HEK293 (cell line): ENCODE data around the gene SLAMF8.
A peak's percentile ranks its signal among the peaks of the same experiment; 100 is the strongest.

Experiments
- GLIS2 ChIP-seq: fragments of 450-650 bp; formaldehyde crosslinking; IDR thresholded peaks from 2 replicates; pipeline ENCODE4 v1.5.1; 2016; ENCODE audit warnings: missing biosample characterization, missing genetic modification characterization
- RBAK ChIP-seq: fragments of 450-650 bp; formaldehyde crosslinking; IDR thresholded peaks from 2 replicates; pipeline ENCODE4 v1.5.1; 2016; ENCODE audit warnings: missing biosample characterization, missing genetic modification characterization
- SP2 ChIP-seq: fragments of 450-650 bp; formaldehyde crosslinking; IDR thresholded peaks from 2 replicates; pipeline ENCODE4 v1.5.1; 2016; ENCODE audit warnings: missing biosample characterization, missing genetic modification characterization
- SP3 ChIP-seq: fragments of 450-650 bp; formaldehyde crosslinking; IDR thresholded peaks from 2 replicates; pipeline ENCODE4 v1.5.1; 2016; ENCODE audit warnings: missing biosample characterization, missing genetic modification characterization
- ZBTB17 ChIP-seq: fragments of 450-650 bp; formaldehyde crosslinking; IDR thresholded peaks from 2 replicates; pipeline ENCODE4 v1.5.1; 2016; ENCODE audit warnings: missing biosample characterization, missing genetic modification characterization
- ZBTB20 ChIP-seq: fragments of 450-650 bp; formaldehyde crosslinking; IDR thresholded peaks from 2 replicates; pipeline ENCODE4 v1.5.1; 2016; ENCODE audit warnings: missing biosample characterization, missing genetic modification characterization
- ZBTB48 ChIP-seq: fragments of 450-650 bp; formaldehyde crosslinking; IDR thresholded peaks from 2 replicates; pipeline ENCODE4 v1.5.1; 2016; ENCODE audit warnings: missing biosample characterization, missing genetic modification characterization
- ZFP41 ChIP-seq: fragments of 450-650 bp; formaldehyde crosslinking; IDR thresholded peaks from 2 replicates; pipeline ENCODE4 v1.5.1; 2016; ENCODE audit warnings: missing biosample characterization, missing genetic modification characterization, borderline replicate concordance
- ZNF112 ChIP-seq: fragments of 450-650 bp; formaldehyde crosslinking; IDR thresholded peaks from 2 replicates; pipeline ENCODE4 v1.5.0; 2017; ENCODE audit warnings: missing biosample characterization, missing genetic modification characterization
- ZNF132 ChIP-seq: fragments of 450-650 bp; formaldehyde crosslinking; IDR thresholded peaks from 2 replicates; pipeline ENCODE4 v1.5.1; 2017; ENCODE audit warnings: missing biosample characterization, missing genetic modification characterization, borderline replicate concordance
- ZNF239 ChIP-seq: fragments of 450-650 bp; formaldehyde crosslinking; IDR thresholded peaks from 2 replicates; pipeline ENCODE4 v1.5.1; 2016; ENCODE audit warnings: missing biosample characterization, missing genetic modification characterization
- ZNF248 ChIP-seq: fragments of 450-650 bp; formaldehyde crosslinking; IDR thresholded peaks from 2 replicates; pipeline ENCODE4 v1.5.1; 2017; ENCODE audit warnings: missing biosample characterization, missing genetic modification characterization
- ZNF391 ChIP-seq: fragments of 450-650 bp; formaldehyde crosslinking; IDR thresholded peaks from 2 replicates; pipeline ENCODE4 v1.5.1; 2016; ENCODE audit warnings: low read depth, missing biosample characterization, missing genetic modification characterization, borderline replicate concordance
- ZNF416 ChIP-seq: fragments of 450-650 bp; formaldehyde crosslinking; IDR thresholded peaks from 2 replicates; pipeline ENCODE4 v1.5.1; 2016; ENCODE audit warnings: missing biosample characterization, missing genetic modification characterization
- ZNF600 ChIP-seq: fragments of 450-650 bp; formaldehyde crosslinking; IDR thresholded peaks from 2 replicates; pipeline ENCODE4 v1.5.1; 2016; ENCODE audit warnings: missing biosample characterization, missing genetic modification characterization
- ZNF830 ChIP-seq: fragments of 450-650 bp; IDR thresholded peaks from 2 replicates; pipeline ENCODE4 v1.5.0; 2018; ENCODE audit warnings: missing biosample characterization, missing genetic modification characterization, low read depth, mild to moderate bottlenecking, moderate library complexity
- ZNF837 ChIP-seq: fragments of 450-650 bp; formaldehyde crosslinking; IDR thresholded peaks from 2 replicates; pipeline ENCODE4 v1.5.1; 2016; ENCODE audit warnings: missing biosample characterization, missing genetic modification characterization
- TF ChIP-seq, protein P1 (sequence below): fragments of 450-650 bp; formaldehyde crosslinking; IDR thresholded peaks from 2 replicates; pipeline ENCODE4 v1.5.1; 2016; ENCODE audit warnings: missing biosample characterization, missing genetic modification characterization, low read depth
- TF ChIP-seq, protein P2 (sequence below): sonication (generic); formaldehyde crosslinking; IDR thresholded peaks from 2 replicates; pipeline ENCODE4 v1.8.1; 2022; ENCODE audit warnings: mild to moderate bottlenecking, moderate library complexity, missing genetic modification reagents
- TF ChIP-seq, protein P3 (sequence below): fragments of 450-650 bp; formaldehyde crosslinking; IDR thresholded peaks from 2 replicates; pipeline ENCODE4 v1.5.1; 2017; ENCODE audit warnings: missing biosample characterization, missing genetic modification characterization
- TF ChIP-seq, protein P4 (sequence below): fragments of 450-650 bp; formaldehyde crosslinking; IDR thresholded peaks from 2 replicates; pipeline ENCODE4 v1.5.1; 2016; ENCODE audit warnings: missing biosample characterization, missing genetic modification characterization
- TF ChIP-seq, protein P5 (sequence below): fragments of 450-650 bp; IDR thresholded peaks from 2 replicates; pipeline ENCODE4 v1.5.1; 2018; ENCODE audit warnings: missing biosample characterization, mild to moderate bottlenecking, missing genetic modification characterization
- TF ChIP-seq, protein P6 (sequence below): fragments of 450-650 bp; formaldehyde crosslinking; IDR thresholded peaks from 2 replicates; pipeline ENCODE4 v1.5.1; 2016; ENCODE audit warnings: missing biosample characterization, missing genetic modification characterization
- TF ChIP-seq, protein P7 (sequence below): fragments of 450-650 bp; formaldehyde crosslinking; IDR thresholded peaks from 2 replicates; pipeline ENCODE4 v1.5.1; 2017; ENCODE audit warnings: missing biosample characterization, missing genetic modification characterization

The SLAMF8 gene

DNA sequence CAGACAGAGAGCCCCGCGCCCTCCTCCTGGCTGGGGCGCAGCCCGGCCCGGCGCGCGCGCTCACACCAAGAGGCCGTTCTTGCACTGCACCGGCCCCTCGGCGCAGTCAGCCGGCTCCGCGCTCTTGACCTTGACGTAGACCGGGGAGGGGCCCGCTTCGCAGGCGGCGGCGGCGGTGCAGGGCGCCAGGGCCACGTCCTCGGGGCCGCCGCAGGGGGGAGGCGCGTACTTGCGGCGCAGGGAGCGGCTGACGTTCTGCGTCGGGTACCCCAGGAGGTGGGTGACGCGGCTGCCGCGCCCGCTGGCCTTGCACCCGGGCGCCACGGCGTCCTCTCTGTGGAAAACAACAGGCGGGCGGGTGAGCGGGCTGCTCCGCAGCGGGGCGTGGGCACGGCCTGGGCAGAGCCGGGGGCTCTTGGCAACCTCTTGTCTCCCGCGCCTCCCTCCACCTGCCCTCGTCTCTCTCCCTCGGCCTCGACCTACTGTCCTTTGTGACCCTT is 28.1 kb downstream of the SLAMF8 start (continued):
- TF ChIP-seq, protein P1, sequence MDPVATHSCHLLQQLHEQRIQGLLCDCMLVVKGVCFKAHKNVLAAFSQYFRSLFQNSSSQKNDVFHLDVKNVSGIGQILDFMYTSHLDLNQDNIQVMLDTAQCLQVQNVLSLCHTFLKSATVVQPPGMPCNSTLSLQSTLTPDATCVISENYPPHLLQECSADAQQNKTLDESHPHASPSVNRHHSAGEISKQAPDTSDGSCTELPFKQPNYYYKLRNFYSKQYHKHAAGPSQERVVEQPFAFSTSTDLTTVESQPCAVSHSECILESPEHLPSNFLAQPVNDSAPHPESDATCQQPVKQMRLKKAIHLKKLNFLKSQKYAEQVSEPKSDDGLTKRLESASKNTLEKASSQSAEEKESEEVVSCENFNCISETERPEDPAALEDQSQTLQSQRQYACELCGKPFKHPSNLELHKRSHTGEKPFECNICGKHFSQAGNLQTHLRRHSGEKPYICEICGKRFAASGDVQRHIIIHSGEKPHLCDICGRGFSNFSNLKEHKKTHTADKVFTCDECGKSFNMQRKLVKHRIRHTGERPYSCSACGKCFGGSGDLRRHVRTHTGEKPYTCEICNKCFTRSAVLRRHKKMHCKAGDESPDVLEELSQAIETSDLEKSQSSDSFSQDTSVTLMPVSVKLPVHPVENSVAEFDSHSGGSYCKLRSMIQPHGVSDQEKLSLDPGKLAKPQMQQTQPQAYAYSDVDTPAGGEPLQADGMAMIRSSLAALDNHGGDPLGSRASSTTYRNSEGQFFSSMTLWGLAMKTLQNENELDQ (tag by site-specific recombination), result no peak
- TF ChIP-seq, protein P2, sequence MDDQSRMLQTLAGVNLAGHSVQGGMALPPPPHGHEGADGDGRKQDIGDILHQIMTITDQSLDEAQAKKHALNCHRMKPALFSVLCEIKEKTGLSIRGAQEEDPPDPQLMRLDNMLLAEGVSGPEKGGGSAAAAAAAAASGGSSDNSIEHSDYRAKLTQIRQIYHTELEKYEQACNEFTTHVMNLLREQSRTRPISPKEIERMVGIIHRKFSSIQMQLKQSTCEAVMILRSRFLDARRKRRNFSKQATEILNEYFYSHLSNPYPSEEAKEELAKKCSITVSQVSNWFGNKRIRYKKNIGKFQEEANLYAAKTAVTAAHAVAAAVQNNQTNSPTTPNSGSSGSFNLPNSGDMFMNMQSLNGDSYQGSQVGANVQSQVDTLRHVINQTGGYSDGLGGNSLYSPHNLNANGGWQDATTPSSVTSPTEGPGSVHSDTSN (CRISPR knock-in tag), result 0 out of 2 replicates have a peak, but pooled peaks have one; percentile 3
- peak; percentile 19 for TF ChIP-seq SP2 (tag by site-specific recombination)
- TF ChIP-seq ZBTB17 (tag by site-specific recombination), result no peak
- TF ChIP-seq ZNF132 (tag by site-specific recombination), result no peak
- TF ChIP-seq ZNF239 (tag by site-specific recombination), result no peak
- peak; percentile 69 for TF ChIP-seq GLIS2 (tag by site-specific recombination)
- TF ChIP-seq SP3 (tag by site-specific recombination), result no peak
- no peak for TF ChIP-seq ZFP41
- no peak for TF ChIP-seq RBAK (tag by site-specific recombination)
- no peak for TF ChIP-seq ZNF416
- TF ChIP-seq ZBTB48 (tag by site-specific recombination), result peak; percentile 27; the same call in 1 of the 2 replicates
- TF ChIP-seq ZNF248, result no peak
- TF ChIP-seq, protein P3, sequence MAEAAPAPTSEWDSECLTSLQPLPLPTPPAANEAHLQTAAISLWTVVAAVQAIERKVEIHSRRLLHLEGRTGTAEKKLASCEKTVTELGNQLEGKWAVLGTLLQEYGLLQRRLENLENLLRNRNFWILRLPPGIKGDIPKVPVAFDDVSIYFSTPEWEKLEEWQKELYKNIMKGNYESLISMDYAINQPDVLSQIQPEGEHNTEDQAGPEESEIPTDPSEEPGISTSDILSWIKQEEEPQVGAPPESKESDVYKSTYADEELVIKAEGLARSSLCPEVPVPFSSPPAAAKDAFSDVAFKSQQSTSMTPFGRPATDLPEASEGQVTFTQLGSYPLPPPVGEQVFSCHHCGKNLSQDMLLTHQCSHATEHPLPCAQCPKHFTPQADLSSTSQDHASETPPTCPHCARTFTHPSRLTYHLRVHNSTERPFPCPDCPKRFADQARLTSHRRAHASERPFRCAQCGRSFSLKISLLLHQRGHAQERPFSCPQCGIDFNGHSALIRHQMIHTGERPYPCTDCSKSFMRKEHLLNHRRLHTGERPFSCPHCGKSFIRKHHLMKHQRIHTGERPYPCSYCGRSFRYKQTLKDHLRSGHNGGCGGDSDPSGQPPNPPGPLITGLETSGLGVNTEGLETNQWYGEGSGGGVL (tag by site-specific recombination), result peak; percentile 42; the same call in 1 of the 2 replicates
- TF ChIP-seq ZNF391 (tag by site-specific recombination), result no peak
- TF ChIP-seq, protein P4, sequence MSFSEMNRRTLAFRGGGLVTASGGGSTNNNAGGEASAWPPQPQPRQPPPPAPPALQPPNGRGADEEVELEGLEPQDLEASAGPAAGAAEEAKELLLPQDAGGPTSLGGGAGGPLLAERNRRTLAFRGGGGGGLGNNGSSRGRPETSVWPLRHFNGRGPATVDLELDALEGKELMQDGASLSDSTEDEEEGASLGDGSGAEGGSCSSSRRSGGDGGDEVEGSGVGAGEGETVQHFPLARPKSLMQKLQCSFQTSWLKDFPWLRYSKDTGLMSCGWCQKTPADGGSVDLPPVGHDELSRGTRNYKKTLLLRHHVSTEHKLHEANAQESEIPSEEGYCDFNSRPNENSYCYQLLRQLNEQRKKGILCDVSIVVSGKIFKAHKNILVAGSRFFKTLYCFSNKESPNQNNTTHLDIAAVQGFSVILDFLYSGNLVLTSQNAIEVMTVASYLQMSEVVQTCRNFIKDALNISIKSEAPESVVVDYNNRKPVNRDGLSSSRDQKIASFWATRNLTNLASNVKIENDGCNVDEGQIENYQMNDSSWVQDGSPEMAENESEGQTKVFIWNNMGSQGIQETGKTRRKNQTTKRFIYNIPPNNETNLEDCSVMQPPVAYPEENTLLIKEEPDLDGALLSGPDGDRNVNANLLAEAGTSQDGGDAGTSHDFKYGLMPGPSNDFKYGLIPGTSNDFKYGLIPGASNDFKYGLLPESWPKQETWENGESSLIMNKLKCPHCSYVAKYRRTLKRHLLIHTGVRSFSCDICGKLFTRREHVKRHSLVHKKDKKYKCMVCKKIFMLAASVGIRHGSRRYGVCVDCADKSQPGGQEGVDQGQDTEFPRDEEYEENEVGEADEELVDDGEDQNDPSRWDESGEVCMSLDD (tag by site-specific recombination), result 0 out of 2 replicates have a peak, but pooled peaks have one; percentile 17
- TF ChIP-seq ZBTB20, result peak; percentile 64
- TF ChIP-seq ZNF830 (tag by site-specific recombination), result no peak
- no peak for TF ChIP-seq ZNF837 (tag by site-specific recombination)
- TF ChIP-seq, protein P5, sequence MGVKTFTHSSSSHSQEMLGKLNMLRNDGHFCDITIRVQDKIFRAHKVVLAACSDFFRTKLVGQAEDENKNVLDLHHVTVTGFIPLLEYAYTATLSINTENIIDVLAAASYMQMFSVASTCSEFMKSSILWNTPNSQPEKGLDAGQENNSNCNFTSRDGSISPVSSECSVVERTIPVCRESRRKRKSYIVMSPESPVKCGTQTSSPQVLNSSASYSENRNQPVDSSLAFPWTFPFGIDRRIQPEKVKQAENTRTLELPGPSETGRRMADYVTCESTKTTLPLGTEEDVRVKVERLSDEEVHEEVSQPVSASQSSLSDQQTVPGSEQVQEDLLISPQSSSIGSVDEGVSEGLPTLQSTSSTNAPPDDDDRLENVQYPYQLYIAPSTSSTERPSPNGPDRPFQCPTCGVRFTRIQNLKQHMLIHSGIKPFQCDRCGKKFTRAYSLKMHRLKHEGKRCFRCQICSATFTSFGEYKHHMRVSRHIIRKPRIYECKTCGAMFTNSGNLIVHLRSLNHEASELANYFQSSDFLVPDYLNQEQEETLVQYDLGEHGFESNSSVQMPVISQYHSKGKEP, result 0 out of 2 replicates have a peak, but pooled peaks have one; percentile 27
- TF ChIP-seq ZNF112 (tag by site-specific recombination), result no peak
- TF ChIP-seq, protein P6, sequence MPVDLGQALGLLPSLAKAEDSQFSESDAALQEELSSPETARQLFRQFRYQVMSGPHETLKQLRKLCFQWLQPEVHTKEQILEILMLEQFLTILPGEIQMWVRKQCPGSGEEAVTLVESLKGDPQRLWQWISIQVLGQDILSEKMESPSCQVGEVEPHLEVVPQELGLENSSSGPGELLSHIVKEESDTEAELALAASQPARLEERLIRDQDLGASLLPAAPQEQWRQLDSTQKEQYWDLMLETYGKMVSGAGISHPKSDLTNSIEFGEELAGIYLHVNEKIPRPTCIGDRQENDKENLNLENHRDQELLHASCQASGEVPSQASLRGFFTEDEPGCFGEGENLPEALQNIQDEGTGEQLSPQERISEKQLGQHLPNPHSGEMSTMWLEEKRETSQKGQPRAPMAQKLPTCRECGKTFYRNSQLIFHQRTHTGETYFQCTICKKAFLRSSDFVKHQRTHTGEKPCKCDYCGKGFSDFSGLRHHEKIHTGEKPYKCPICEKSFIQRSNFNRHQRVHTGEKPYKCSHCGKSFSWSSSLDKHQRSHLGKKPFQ (tag by site-specific recombination), result peak; percentile 71; the same call in 1 of the 2 replicates
- TF ChIP-seq, protein P7, sequence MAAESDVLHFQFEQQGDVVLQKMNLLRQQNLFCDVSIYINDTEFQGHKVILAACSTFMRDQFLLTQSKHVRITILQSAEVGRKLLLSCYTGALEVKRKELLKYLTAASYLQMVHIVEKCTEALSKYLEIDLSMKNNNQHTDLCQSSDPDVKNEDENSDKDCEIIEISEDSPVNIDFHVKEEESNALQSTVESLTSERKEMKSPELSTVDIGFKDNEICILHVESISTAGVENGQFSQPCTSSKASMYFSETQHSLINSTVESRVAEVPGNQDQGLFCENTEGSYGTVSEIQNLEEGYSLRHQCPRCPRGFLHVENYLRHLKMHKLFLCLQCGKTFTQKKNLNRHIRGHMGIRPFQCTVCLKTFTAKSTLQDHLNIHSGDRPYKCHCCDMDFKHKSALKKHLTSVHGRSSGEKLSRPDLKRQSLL (tag by site-specific recombination), result 0 out of 2 replicates have a peak, but pooled peaks have one; percentile 2
- peak; percentile 60; the same call in 1 of the 2 replicates for TF ChIP-seq ZNF600
